ENCODE results near the gene STAC3. TPM values are rescaled to one million over a fixed set of nuclear protein-coding genes. Genes with fewer than 3 reads are reported as not detected.

Gene STAC3
- total and polyA plus RNA-seq, 2 of the 13 experiments (the other 11 are each of a cell fraction or from before 2014, with no cell fraction given) = 0.18 to 0.22 TPM

DNA sequence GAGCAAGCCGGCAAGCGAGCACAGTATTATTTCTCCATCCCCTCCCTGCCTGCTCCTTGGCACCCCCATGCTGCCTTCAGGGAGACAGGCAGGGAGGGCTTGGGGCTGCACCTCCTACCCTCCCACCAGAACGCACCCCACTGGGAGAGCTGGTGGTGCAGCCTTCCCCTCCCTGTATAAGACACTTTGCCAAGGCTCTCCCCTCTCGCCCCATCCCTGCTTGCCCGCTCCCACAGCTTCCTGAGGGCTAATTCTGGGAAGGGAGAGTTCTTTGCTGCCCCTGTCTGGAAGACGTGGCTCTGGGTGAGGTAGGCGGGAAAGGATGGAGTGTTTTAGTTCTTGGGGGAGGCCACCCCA, 38.3 kb downstream of the STAC3 start (continued):
- TF ChIP-seq NFRKB (IDR thresholded peaks at IDR 0.05) = no peak
- TF ChIP-seq, protein P1, sequence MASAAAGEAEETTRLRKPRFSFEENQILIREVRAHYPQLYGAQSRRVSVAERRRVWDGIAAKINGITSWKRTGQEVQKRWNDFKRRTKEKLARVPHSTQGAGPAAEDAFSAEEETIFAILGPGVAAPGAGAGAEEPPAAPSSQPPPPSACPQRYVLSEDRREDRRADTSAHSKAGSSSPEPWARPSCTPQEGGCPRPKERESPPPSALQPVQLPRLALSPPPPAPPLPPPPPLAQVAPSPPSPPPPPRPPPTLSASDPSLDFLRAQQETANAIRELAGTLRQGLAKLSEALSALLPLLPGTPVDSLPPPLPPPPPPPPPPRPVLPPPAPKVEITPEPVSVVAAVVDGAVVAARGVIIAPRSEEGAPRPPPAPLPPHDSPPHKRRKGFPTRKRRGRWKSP (CRISPR knock-in tag; IDR thresholded peaks at IDR 0.05) = no peak
- TF ChIP-seq KLF15 (CRISPR knock-in tag; IDR thresholded peaks at IDR 0.05; ENCODE audit: borderline replicate concordance) = no peak
- TF ChIP-seq, protein P2, sequence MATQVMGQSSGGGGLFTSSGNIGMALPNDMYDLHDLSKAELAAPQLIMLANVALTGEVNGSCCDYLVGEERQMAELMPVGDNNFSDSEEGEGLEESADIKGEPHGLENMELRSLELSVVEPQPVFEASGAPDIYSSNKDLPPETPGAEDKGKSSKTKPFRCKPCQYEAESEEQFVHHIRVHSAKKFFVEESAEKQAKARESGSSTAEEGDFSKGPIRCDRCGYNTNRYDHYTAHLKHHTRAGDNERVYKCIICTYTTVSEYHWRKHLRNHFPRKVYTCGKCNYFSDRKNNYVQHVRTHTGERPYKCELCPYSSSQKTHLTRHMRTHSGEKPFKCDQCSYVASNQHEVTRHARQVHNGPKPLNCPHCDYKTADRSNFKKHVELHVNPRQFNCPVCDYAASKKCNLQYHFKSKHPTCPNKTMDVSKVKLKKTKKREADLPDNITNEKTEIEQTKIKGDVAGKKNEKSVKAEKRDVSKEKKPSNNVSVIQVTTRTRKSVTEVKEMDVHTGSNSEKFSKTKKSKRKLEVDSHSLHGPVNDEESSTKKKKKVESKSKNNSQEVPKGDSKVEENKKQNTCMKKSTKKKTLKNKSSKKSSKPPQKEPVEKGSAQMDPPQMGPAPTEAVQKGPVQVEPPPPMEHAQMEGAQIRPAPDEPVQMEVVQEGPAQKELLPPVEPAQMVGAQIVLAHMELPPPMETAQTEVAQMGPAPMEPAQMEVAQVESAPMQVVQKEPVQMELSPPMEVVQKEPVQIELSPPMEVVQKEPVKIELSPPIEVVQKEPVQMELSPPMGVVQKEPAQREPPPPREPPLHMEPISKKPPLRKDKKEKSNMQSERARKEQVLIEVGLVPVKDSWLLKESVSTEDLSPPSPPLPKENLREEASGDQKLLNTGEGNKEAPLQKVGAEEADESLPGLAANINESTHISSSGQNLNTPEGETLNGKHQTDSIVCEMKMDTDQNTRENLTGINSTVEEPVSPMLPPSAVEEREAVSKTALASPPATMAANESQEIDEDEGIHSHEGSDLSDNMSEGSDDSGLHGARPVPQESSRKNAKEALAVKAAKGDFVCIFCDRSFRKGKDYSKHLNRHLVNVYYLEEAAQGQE (IDR thresholded peaks at IDR 0.05; ENCODE audit: borderline replicate concordance in 1 of 2, low read depth in 1 of 2, low read length in 2 of 2) = no peak

DNA sequence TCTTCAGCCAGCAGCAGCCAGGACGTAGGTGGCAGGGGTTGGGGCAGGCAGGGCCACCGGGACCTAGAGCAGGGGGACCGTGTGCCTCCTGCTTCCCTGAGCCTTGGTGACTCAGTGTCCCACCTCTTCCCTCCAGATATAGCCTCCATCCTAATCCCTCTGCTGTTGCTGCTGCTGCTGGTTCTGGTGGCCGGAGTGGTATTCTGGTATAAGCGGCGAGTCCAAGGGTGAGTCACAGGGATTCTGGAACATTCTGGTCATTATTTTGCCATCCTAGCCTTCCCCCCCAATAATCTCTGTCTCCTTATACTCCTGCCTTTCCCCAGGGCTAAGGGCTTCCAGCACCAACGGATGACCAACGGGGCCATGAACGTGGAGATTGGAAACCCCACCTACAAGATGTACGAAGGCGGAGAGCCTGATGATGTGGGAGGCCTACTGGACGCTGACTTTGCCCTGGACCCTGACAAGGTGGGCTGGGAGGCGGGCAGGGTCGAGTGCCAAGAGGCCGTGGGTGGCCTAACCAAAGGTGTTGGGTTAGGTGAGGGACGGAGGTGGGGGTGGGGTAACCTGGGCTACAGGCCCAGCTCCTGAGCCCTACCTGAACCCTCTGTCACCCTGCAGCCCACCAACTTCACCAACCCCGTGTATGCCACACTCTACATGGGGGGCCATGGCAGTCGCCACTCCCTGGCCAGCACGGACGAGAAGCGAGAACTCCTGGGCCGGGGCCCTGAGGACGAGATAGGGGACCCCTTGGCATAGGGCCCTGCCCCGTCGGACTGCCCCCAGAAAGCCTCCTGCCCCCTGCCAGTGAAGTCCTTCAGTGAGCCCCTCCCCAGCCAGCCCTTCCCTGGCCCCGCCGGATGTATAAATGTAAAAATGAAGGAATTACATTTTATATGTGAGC, 38.9 kb downstream of the STAC3 start:
- Histone ChIP-seq H2AFZ (ENCODE audit: low read length) (no peak overlapping the region), H3K36me3 (replicated peaks in 1 of 2; ENCODE audit: control insufficient read depth in 1 of 2, insufficient read depth in 2 of 2, low read length in 2 of 2) (peaks cover 27 to 50% of the 10 kb centered on the region in 2 experiments; a peak in 4 of 5 replicates), H3K27ac (ENCODE audit: extremely low read length, insufficient read depth, low read length) (no peak overlapping the region), H3K79me2 (ENCODE audit: insufficient read depth, low read length) (no peaks in the 10 kb centered on the region), H3K9ac (ENCODE audit: insufficient read depth, low read depth, low read length) (no peak overlapping the region), H3K4me3 (replicated peaks in 1 of 3; ENCODE audit: insufficient read depth in 1 of 3, low read depth in 2 of 3, low read length in 3 of 3) (no peak overlapping the region), H3K27me3 (ENCODE audit: control insufficient read depth in 1 of 2, insufficient read depth in 2 of 2, low read length in 2 of 2) (peaks cover 5 to 21% of the 10 kb centered on the region in 2 experiments), H3K9me3 (ENCODE audit: low read length) (no peaks in the 10 kb centered on the region), H3K4me2 (ENCODE audit: low read depth, low read length) (no peak overlapping the region), H4K20me1 (ENCODE audit: insufficient read depth, low read length) (peaks cover 9% of the 10 kb centered on the region; the same call in 1 of the 2 replicates), H3K4me1 (ENCODE audit: insufficient read depth, low read length) (peaks cover 29% of the 10 kb centered on the region)
- FAIRE-seq (no peak), ATAC-seq (no peak), DNase-seq (ENCODE audit: low spot score) (no peak)
- POLR2A ChIA-PET = interaction anchor here (2.6 kb wide), 1 partner anchor 18 kb away, joined by 14 read pairs; the partner anchor contains the start of gene SHMT2
- CTCF ChIA-PET (ENCODE audit: low intra/inter-chr PET ratio, low total read pairs) = interaction anchor here (9.8 kb wide), 1 partner anchor 28 kb away, joined by 308 read pairs; a partner anchor contains a TSS
- BruUV-seq (replicated peaks) = TSS peak; percentile 46
- in situ Hi-C loops (cut with HindIII; ENCODE audit: extremely low pct_ligation_motif_present, low pct_unique_long_range_greater_than_20kb) (no loop called here), intact Hi-C loops (cut with micrococcal nuclease; ENCODE audit: unreplicated experiment) (no loop called here)
- WGBS (ENCODE audit: low lambda C conversion rate) = 96% methylated on average over 20 of the region's 27 CpGs
- TF ChIP-seq SOX5 (CRISPR knock-in tag; IDR thresholded peaks at IDR 0.05; ENCODE audit: borderline replicate concordance) = no peak
- peak; percentile 20 for TF ChIP-seq AGO2 (optimal IDR thresholded peaks at IDR 0.05; ENCODE audit: low read depth, low read length)
- no peak for TF ChIP-seq MEF2D (CRISPR knock-in tag; IDR thresholded peaks at IDR 0.05)
- TF ChIP-seq, protein P3, sequence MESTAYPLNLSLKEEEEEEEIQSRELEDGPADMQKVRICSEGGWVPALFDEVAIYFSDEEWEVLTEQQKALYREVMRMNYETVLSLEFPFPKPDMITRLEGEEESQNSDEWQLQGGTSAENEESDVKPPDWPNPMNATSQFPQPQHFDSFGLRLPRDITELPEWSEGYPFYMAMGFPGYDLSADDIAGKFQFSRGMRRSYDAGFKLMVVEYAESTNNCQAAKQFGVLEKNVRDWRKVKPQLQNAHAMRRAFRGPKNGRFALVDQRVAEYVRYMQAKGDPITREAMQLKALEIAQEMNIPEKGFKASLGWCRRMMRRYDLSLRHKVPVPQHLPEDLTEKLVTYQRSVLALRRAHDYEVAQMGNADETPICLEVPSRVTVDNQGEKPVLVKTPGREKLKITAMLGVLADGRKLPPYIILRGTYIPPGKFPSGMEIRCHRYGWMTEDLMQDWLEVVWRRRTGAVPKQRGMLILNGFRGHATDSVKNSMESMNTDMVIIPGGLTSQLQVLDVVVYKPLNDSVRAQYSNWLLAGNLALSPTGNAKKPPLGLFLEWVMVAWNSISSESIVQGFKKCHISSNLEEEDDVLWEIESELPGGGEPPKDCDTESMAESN (CRISPR knock-in tag; conservative IDR thresholded peaks at IDR 0.05) = no peak
